ENCODE measurements around the gene DLGAP1.

DNA sequence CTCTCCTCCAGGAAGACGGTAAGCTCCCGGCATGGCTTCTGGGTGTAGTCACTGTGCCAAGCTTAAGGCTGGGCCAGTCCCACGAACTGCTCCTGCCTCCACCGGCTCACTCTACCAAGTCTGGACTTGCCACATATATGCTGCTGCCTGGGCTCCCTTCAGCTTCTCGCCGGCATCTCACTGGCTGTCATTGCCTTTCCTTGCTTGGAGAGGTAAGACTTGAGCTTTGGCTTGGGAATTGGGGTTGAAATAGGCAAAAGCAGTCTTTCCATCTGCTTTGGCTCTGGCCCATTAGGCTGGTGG lies 524.1 kb downstream of the DLGAP1 start:
- TF ChIP-seq, protein P1, sequence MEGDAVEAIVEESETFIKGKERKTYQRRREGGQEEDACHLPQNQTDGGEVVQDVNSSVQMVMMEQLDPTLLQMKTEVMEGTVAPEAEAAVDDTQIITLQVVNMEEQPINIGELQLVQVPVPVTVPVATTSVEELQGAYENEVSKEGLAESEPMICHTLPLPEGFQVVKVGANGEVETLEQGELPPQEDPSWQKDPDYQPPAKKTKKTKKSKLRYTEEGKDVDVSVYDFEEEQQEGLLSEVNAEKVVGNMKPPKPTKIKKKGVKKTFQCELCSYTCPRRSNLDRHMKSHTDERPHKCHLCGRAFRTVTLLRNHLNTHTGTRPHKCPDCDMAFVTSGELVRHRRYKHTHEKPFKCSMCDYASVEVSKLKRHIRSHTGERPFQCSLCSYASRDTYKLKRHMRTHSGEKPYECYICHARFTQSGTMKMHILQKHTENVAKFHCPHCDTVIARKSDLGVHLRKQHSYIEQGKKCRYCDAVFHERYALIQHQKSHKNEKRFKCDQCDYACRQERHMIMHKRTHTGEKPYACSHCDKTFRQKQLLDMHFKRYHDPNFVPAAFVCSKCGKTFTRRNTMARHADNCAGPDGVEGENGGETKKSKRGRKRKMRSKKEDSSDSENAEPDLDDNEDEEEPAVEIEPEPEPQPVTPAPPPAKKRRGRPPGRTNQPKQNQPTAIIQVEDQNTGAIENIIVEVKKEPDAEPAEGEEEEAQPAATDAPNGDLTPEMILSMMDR (IDR thresholded peaks at IDR 0.05), result no peak
- no peak for TF ChIP-seq ZNF416 (CRISPR knock-in tag; IDR thresholded peaks at IDR 0.05)
- TF ChIP-seq, protein P2, sequence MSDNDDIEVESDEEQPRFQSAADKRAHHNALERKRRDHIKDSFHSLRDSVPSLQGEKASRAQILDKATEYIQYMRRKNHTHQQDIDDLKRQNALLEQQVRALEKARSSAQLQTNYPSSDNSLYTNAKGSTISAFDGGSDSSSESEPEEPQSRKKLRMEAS (CRISPR knock-in tag; IDR thresholded peaks at IDR 0.05), result no peak
- TF ChIP-seq FOXJ3 (CRISPR knock-in tag; IDR thresholded peaks at IDR 0.05; ENCODE audit: borderline replicate concordance), result no peak
- no peak for TF ChIP-seq ZNF121 (CRISPR knock-in tag; IDR thresholded peaks at IDR 0.05)
- no peak for TF ChIP-seq TEAD4 (CRISPR knock-in tag; IDR thresholded peaks at IDR 0.05)
- no peak for TF ChIP-seq ZNF263 (CRISPR knock-in tag; IDR thresholded peaks at IDR 0.05; ENCODE audit: low read depth)
- TF ChIP-seq, protein P3, sequence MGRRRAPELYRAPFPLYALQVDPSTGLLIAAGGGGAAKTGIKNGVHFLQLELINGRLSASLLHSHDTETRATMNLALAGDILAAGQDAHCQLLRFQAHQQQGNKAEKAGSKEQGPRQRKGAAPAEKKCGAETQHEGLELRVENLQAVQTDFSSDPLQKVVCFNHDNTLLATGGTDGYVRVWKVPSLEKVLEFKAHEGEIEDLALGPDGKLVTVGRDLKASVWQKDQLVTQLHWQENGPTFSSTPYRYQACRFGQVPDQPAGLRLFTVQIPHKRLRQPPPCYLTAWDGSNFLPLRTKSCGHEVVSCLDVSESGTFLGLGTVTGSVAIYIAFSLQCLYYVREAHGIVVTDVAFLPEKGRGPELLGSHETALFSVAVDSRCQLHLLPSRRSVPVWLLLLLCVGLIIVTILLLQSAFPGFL (CRISPR knock-in tag; IDR thresholded peaks at IDR 0.05; ENCODE audit: borderline replicate concordance), result no peak
- no peak for TF ChIP-seq NR3C1 (CRISPR knock-in tag; conservative IDR thresholded peaks at IDR 0.05; ENCODE audit: low read depth)
- TF ChIP-seq ELF4 (CRISPR knock-in tag; IDR thresholded peaks at IDR 0.05; ENCODE audit: low read depth), result no peak

Measured in WTC11 (cell line).